Stimulated activated CD4-positive, alpha-beta T cell treated with anti-CD3 and anti-CD28 coated beads, TNF-alpha, amount 100 ng/mL, for 24 hours (primary cell): ENCODE measurements around the gene ZNHIT2.
A peak's percentile ranks its signal among the peaks of the same experiment; 100 is the strongest.

Experiments used
- DNase-seq, 3 experiments: peaks; one replicate each; pipeline ENCODE4 v3.0.0-alpha.2; 2020; ENCODE audit warnings: low read depth in 3 of 3

ZNHIT2 gene

DNA sequence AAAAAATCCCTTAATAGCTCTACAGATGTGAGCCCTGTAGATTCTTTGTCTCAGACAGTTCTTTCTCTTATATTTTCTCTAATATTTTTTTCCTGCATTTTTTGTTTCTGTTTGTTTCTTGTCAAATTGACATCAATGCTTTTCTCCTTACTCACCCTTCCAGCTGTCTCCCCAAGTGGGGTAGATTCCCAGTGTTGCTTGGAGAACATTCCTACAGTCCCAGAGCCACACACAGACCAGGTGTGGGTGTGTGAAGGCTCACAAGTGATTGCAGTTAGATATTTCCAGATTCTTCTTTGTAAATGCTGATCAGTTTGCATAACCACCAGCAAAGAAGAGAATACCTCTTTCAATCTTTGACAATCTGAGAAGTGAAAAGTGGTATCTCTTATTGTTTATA lies 14.0 kb downstream of the ZNHIT2 start:
- DNase-seq, result no peak

DNA sequence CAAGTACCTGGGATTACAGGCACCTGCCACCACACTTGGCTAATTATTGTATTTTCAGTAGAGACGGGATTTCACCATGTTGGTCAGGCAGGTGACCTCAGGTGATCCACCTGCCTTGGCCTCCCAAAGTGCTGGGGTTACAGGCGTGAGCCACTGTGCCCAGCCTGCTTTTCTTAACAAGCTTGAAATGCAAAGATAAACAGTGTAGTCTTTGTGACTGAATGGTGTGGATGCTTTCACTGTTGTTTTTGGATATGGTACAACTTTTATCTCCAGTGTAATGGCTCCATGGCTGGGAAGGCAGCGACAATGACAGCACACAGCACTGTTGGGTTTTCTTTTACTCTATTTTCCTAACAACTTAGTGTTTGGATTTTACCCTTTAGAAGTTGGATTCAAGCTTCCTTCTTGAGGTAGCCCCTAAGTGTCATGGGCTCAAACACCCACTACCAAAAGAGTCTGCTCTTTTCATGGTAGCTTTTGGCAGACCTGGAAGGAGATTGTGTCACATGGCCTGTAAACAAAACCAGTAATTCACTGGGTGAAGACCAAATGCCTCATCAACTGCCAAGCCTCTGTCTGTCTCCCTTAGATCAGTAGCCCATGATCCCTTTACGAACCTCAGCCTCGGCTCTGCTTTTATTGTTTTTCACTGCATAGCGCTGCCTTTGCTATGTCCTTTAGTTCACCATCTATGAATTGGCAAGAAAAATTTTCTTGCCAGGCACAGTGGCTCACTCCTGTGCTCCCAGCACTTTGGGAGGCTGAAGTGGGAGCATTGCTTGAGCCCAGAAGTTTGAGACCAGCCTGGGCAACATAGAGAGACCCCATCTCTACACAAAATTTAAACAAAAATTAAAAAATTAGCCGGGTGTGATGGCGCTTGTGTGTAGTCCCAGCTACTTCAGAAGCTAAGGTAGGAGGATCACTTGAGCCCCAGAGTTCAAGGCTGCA lies 15.1 kb downstream of the ZNHIT2 start:
- no peak for DNase-seq

DNA sequence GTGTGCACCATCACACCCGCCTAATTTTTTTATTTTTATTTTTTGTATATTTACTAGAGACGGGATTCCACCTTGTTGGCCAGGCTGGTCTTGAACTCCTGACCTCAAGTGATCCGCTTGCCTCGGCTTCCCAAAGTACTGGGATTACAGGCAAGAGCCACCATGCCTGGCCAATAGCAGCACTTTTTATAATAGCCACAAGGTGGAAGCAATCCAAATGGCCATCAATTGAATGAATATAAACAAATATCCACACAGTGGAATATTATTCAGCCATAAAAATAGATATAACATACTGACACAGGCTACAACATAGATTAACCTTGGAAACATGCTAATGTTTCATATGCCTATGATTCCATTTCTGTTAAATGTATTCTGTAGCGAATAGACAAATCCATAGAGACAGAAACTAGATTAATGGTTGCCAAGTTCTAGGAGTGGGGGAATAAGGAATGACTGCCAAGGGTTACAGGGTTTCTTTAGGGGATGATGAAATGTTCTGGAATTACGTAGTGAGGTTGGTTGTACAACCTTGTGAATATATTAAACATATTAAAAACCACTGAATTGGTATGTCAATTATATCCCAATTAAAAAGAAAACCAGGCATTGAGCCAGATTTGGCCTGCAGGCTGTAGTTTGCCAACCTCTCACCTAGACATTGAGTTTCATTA lies 16.7 kb downstream of the ZNHIT2 start:
- DNase-seq, result no peak

DNA sequence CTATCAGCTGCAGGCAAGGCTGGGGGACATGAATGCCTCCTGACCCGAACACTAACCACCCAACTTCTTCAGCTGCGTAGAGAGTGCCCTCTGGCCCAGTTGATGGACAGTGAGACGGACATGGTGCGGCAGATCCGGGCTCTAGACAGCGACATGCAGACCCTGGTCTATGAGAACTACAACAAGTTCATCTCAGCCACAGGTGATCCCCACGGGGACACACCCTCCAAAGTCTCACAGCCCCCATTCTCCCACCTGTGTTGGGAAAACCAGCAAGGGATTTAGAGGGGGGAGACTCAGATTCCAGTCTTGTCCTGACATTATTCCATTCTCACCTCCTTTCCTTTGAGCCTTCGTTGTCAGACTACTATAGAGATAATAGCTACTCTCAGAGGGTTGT lies 20.6 kb downstream of the ZNHIT2 start:
- no peak for DNase-seq

DNA sequence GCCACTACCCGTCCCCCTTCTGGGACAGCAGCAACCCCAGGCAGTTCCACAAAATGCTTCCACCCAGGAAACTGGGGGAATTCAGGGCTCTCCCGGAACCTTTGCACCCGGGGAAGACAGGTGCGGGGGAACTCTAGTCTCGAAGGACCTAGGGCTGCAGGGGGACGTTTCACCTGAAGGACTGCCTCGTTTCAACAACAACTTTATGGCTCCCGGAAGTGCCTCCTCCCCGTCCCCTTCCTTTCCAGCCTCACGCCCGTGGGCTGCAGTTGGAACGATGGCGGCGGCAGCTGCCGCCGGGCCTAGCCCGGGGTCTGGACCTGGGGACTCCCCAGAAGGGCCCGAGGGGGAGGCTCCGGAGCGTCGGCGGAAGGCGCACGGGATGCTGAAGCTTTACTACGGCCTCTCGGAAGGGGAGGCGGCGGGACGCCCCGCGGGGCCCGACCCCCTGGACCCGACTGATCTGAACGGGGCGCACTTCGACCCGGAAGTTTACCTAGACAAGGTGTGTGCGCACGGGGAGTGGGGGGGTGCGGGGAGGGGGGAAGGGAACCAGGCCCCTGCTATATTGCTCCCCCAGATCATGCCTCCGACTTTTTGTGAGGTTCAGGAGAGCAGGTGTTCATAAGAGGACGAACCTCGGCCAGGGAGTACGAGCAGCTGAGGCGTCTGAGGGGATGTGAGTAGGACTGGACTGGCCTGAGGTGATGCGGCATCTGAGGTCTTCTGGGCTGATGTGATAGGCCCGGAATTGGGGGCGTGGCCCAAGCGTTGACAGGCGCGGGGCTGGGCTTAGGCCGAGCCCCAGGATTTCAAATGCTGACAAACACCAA lies 21.3 kb downstream of the ZNHIT2 start, which contains the start of gene VPS51:
Gene VPS51 (plus strand): TSS at position 241 of the 833 bp plus-strand sequence. CDS start 37 bp downstream, at position 278.
- peak; percentile 72 to 84 (median 77) for DNase-seq

DNA sequence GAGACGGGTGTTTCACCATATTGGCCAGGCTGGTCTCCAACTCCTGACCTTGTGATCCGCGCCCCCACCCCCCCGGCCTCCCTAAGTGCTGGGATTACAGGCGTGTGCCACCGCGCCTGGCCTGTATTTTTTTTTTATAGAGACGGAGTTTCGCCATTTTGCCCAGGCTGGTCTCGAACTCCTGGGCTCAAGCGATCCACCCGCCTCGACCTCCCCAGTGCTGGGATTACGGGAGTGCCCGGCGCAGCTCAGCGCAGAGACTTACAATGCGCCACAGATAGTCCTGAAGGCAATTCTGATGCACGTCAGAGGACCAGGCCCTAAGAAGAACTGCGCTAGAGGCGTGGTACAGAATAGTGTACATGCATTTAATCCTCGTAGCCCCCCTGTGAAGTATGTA lies 22.1 kb downstream of the ZNHIT2 start:
- DNase-seq, result no peak

DNA sequence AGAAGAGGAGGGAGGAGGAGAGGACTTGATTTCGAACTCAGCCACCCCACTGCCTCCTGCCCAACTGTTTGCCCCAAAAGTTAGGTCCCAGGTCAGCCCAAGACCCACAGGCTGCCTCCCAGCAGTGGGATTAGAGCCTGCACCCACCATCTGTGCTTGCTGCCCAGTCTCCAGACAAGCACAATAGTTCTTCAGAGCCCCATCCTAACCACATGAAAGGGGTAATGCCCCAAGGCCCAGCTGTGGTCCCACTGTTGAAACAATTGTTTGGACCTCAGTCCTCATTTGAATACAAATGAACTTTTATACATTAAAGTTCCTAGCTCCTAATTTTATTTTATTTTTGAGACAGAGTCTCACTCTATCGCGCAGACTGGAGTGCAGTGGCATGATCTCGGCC lies 26.9 kb downstream of the ZNHIT2 start:
- no peak for DNase-seq

DNA sequence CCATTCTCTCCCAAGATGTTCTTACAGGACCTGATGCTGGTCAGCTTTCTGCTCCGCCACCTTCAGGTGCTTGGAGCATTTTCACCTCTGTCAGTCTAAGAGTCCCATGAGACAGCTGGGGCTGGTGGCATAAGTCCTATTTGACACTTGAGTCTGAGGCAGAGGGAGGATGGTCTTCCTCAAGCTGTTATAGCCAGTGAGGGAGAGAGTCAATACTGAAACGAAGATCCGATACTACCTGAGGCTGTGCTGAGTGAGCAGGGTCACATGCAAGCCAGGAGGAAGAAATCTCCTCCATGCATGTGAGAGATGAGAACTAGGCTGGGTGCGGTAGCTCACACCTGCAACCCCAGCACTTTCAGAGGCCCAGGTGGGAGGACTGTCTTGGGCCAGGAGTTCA lies 27.9 kb downstream of the ZNHIT2 start:
- no peak for DNase-seq

DNA sequence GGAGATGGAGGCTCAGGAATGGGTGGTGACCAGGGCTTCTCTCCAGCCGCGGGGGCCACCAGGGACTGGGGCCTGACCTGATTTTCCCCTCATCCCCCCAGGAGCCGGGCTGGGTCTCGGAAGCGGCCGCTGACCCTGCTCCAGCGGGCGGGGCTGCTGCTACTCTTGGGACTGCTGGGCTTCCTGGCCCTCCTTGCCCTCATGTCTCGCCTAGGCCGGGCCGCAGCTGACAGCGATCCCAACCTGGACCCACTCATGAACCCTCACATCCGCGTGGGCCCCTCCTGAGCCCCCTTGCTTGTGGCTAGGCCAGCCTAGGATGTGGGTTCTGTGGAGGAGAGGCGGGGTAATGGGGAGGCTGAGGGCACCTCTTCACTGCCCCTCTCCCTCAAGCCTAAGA lies 29.7 kb downstream of the ZNHIT2 start:
- no peak for DNase-seq

DNA sequence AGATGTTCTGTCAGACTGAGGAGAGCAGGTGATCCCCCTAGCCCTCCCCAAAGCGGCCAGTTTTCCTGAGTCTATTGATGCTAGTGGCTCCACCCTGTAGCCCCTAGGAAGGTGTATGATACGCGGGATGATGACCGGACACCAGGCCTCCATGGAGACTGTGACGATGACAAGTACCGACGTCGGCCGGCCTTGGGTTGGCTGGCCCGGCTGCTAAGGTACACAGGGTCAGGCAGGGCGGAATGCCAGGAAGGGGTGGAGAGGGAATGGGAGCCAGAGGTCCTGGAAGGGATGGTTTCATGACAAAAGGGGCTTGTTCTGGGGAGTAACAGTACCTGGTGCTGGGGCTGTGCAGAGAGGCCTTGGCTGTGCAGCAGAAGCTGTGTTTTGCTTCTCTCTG lies 30.3 kb downstream of the ZNHIT2 start:
- no peak for DNase-seq

DNA sequence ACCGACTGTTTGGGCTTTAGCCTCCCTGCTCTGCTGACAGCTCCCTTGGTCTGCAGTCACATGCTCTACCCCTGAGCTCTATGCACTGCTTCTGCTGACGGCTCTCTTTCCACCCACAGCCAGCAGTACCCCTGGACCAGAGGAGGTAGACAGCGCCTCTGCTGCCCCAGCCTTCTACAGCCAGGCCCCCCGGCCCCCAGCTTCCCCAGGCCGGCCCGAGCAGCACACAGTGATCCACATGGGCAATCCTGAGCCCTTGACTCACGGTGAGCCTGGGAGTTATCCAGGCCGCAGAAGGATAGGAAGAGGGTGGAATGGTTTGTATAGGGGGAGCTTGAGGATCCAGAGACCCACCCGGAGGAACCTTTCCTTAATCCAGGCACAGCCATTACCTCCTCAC lies 30.7 kb downstream of the ZNHIT2 start:
- DNase-seq, result no peak

DNA sequence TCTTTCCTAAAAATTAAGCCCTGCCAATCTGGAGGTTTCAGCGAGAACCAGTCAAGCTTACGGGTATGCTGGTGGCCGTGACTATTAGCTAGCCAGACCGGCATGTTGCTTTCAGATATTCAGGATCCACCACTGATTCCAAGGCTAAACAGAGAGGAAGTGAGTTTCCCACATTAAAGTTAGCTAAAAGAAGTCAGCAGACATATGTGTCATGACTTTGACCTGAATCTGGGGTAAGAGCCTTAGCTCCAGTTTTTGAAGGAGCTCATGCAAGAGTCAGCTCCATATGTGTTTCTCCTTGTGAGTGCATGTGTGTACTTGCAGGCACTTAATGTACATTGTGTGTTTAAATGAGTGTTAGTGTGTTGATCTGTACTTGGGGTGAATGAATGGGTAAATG lies 32.1 kb downstream of the ZNHIT2 start:
- DNase-seq, result no peak

DNA sequence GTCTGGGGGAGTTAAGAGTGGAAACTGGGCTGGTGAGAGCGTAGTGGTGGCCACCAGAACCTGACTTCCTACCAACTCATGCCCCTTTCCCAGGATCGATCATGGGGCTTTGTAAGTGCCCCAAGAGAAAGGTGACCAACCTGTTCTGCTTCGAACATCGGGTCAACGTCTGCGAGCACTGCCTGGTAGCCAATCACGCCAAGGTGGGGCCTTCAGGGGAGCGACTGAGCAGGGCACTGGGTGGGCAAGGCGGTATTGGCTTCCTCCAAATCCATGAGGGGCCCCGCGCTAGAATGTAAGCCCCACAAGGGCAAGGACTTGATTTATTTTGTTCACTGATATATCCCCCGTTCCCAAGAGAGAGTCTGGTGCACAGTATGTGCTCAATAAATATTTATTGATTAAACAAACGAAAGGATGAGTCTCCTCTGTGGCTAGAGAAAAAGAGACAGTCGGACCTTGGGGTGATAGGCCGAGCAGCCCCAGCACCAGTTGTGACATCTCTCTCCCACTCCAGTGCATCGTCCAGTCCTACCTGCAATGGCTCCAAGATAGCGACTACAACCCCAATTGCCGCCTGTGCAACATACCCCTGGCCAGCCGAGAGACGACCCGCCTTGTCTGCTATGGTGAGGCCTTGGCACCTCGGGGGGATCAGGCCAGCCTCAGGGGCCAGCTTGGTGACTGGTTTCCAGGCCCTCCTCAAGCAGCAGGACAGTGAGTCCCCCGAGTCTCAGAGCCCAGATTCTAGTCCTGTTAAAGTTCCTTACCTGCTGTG lies 32.7 kb downstream of the ZNHIT2 start:
- DNase-seq, result no peak

DNA sequence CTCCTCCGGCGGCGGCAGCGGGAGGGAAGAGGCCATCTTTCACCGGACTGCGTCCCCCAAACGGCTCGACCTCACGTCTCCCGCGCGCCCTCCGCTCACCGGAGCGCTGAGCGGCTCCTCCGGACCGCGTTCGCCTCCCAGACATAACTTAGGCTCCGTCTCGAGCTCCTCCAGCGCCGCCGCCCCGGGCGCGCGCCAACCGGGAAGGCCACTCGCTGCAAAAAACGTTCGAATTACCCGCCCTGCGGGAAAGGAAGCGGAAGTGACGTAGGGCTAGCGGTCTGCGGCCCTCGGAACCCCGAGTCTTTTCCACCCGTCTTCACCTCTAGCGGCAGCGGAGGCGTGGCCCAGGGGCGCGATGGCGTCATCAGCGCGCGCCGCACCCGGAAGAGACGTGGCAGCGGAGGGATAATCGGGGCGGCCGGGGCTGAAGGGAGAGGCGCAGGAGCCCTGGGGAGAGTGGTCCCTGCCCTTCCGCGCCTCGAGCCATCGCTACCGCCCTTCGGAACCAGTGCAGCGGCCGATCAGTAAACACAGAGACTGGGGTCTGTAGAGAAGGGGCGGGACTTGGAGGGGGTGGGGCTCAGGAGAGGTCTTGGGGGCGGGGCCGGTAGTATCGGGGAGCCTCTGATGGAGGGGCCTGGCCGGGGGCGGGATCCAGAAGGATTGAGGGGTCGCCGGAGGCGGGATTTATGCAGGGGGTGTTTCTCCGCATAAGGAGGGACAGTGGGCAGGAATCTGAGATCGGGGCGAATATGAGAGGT lies 33.5 kb downstream of the ZNHIT2 start, which contains the start of the genes CDCA5 and ZFPL1:
Gene CDCA5 (minus strand): TSS at position 207 of the 764 bp plus-strand sequence. CDS start 62 bp downstream, at position 145.
Gene ZFPL1 (plus strand): TSS at position 389 of the 764 bp plus-strand sequence. CDS start 477 bp downstream, outside the sequence.
- peak; percentile 89 to 95 (median 93) for DNase-seq

DNA sequence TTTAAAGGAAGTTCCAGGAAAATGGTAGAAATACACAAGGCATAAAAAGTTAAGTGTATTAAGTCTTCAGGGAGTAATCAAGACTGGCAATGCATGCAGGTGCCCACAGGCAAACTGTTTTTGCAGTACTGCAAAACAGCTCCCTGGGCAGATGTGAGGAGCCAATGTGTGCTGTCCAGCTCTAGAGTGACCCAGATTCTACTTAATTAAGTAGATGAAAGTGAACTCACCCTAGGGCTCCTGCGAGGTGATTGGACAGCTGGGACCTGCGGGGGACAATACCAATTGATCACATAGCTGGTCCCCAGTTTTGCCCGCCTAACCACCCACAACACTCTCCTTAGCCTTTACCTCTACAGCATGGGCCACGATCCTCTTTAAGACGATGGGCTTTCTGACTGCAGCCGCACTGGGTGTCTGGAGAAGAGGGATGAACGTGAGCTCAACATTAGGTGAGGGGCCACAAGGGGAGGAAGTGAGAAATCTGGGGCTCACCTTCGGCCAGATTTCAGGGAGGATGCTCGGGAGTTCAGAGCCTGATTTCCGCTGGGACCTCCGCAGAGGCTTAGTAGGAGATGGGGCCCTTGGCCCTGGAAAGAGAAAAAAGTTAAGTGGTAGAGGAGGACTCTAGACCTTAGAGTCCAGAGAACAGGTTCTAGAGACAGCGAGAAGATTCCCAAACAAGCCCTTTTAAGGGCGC lies 34.2 kb downstream of the ZNHIT2 start:
- DNase-seq, result no peak

DNA sequence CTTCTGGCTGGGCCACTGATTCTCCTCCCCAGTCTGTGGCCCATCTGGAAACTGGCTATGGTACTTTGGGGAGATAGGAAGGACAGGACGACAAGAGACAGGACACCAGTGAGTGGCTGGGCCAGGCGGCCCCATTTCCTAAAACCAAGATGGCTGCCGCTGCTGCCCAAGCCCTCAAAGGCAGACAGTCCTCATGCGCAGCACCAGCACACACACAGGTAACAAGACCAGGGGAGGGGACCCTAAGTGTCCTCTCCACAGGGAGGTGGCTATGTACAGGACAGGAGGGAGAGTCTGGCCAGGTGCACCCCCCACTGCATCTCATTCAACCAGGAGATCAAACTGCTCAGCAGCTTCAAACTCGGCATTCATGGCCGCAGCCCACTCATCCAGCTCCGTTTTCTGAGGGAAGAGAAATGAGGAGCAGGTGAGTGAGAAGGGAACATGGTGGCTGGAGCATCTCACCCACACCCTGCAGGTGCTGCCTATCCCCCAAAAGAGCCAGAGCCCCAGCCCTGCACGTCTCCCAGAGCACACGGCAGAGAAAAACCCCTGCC lies 38.6 kb downstream of the ZNHIT2 start:
- DNase-seq, result no peak

DNA sequence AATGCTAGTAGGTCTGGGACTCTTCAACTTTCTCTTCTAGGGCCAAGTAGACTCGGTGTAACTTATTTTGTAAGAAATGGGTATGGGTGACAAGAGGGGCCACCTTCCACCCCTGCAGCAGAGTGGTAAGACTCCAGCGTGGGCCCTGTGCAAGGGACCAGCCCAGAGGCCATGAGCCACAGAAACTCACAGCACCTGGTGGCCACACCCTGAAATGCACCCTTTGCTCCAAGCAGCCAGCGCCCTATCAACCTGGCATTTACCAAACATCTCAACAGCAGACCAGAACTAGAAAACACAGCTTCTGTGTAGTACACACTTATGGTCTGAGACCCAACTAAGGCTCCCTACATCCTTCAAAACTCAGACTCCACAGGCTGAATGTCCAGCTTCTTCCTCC lies 39.4 kb downstream of the ZNHIT2 start:
- DNase-seq, result peak; percentile 39 to 60 (median 45)

DNA sequence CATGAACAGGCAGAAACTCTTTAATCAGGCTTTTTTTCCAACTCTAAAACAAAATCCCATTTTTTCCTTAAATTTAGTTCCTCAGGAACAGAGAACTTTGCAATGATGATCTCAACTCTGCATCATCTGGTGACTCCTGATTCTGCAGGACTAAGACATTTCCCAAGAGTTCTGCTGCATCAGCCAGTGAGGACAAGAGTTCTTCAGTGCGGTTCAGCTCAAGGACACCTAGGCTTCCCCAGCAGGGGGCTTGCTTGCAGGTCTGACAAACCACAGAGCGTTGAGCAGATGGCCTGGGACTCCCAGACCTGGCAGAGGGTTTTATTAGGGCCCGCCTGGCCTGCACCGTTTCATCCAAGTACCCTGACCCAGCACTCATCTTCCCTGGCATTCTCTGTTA lies 40.0 kb downstream of the ZNHIT2 start:
- DNase-seq, result no peak

DNA sequence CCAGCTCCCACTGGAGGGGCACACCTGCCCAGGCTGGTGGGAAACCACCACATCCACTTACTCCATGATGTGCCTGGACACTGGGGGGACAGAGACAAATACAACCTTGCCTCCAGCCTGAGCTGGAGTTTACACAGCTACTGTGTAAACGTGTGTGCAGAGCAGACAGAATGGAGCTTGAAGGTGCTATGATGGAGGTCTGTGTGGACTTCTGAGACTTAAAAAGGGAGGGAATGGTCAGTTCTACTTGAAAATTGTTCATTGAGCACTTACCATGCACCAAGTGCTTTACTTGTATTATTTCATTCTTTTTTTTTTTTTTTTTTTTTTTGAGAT lies 44.9 kb downstream of the ZNHIT2 start:
- no peak for DNase-seq
